Measurements from ENCODE around the gene ENDOD1. TPM values are rescaled to one million over a fixed set of nuclear protein-coding genes. Genes with fewer than 3 reads are reported as not detected.

The ENDOD1 gene
- total RNA-seq, 1 experiment from 2014 or later, result 0.87 TPM

- Histone ChIP-seq H2BK20ac (ENCODE audit: low read depth, low read length, poor library complexity, severe bottlenecking) (no peak overlapping the region), H4K20me1 (ENCODE audit: control insufficient read depth, insufficient read depth, insufficient read length) (no peaks in the 10 kb centered on the region), H3K9ac (ENCODE audit: extremely low read depth, insufficient read length, low read length) (no peak overlapping the region), H2BK5ac (ENCODE audit: insufficient read length, low read length) (no peak overlapping the region), H2BK15ac (ENCODE audit: low read depth, low read length) (no peak overlapping the region), H4K5ac (ENCODE audit: insufficient read length, low read depth, low read length) (no peak overlapping the region), H3K23me2 (ENCODE audit: insufficient read length, low read depth, low read length, poor library complexity, severe bottlenecking) (no peaks in the 10 kb centered on the region), H3K79me1 (ENCODE audit: insufficient read depth, low read depth, low read length, poor library complexity, severe bottlenecking) (no peaks in the 10 kb centered on the region), H3K56ac (ENCODE audit: insufficient read length, low read depth, low read length) (no peak overlapping the region), H3K27me3 (ENCODE audit: insufficient read depth, low read length) (no peaks in the 10 kb centered on the region), H3K14ac (ENCODE audit: insufficient read depth, low read length) (no peak overlapping the region), H3K79me2 (ENCODE audit: insufficient read depth, low read length) (no peaks in the 10 kb centered on the region), H3T11ph (ENCODE audit: low read length) (no peak overlapping the region), H2AK5ac (ENCODE audit: insufficient read length, low read length) (no peak overlapping the region), H3K23ac (ENCODE audit: insufficient read length, low read depth, low read length) (no peak overlapping the region), H3K4me1 (ENCODE audit: insufficient read depth, low read length) (no peaks in the 10 kb centered on the region), H2BK12ac (ENCODE audit: insufficient read length, low read depth, low read length) (no peak overlapping the region), H3K4ac (ENCODE audit: low read depth, low read length) (no peak overlapping the region), H3K4me2 (ENCODE audit: insufficient read depth, insufficient read length, low read length) (no peak overlapping the region), H3K9me3 (ENCODE audit: control insufficient read depth, low read depth, low read length) (no peaks in the 10 kb centered on the region), H3K18ac (ENCODE audit: insufficient read length, low read depth, low read length) (no peak overlapping the region), H4K91ac (ENCODE audit: insufficient read length, low read depth, low read length) (no peak overlapping the region), H4K8ac (replicated peaks; ENCODE audit: insufficient read length, low read depth, low read length) (no peak overlapping the region), H3K27ac (ENCODE audit: insufficient read length, low read depth, low read length) (no peak overlapping the region), H2BK120ac (ENCODE audit: low read depth, low read length, poor library complexity, severe bottlenecking) (no peak overlapping the region), H2AFZ (ENCODE audit: low read length) (no peak overlapping the region)
- Mint-ChIP-seq H3K4me1 (no peaks in the 10 kb centered on the region), H3K36me3 (ENCODE audit: insufficient read depth in 1 of 3, low read depth in 3 of 3) (peaks cover 0 to 2% (median 0%) of the 10 kb centered on the region in 3 experiments; a peak in 1 of 7 replicates), H3K27ac (no peak overlapping the region), H3K9me3 (no peaks in the 10 kb centered on the region; a peak in 1 of 5 replicates), H3K27me3 (ENCODE audit: low read depth) (peaks cover 29% of the 10 kb centered on the region), H3K4me3 (no peak overlapping the region)
- no CpG with 5 or more reads among the region's 3 CpGs for WGBS (ENCODE audit: extremely low coverage, insufficient read length, low lambda C conversion rate)
- TF ChIP-seq CTCF (conservative IDR thresholded peaks at IDR 0.05), result no peak
- DNase-seq, result no peak
Measured at GRCh38 chr11:95042906-95043305, 46.7 kb upstream of the ENDOD1 start.

Data from H9 (cell line).